AG10803 (cell line): Measurements from ENCODE around the gene TMEM250.
A peak's percentile ranks its signal among the peaks of the same experiment; 100 is the strongest.

Experiments used
- DNase-seq: peaks from one replicate; pipeline ENCODE4 v3.0.0; 2010; ENCODE audit warnings: low read depth
- H3K4me3 ChIP-seq: 2 replicates; pipeline ENCODE4 v1.5.1; 2011; ENCODE audit warnings: mild to moderate bottlenecking, low read length, control low read depth
- TF ChIP-seq, protein P1 (sequence below): conservative IDR thresholded peaks from 2 replicates; pipeline ENCODE4 v1.5.1; 2011; ENCODE audit warnings: mild to moderate bottlenecking, low read length, control low read depth, inconsistent platforms

TMEM250 gene

GRCh38 chr9:136120438-136120844 lies 1.8 kb upstream of the TMEM250 start:
- H3K4me3 ChIP-seq, result no peak overlapping the region
- no peak for DNase-seq
- TF ChIP-seq, protein P1, sequence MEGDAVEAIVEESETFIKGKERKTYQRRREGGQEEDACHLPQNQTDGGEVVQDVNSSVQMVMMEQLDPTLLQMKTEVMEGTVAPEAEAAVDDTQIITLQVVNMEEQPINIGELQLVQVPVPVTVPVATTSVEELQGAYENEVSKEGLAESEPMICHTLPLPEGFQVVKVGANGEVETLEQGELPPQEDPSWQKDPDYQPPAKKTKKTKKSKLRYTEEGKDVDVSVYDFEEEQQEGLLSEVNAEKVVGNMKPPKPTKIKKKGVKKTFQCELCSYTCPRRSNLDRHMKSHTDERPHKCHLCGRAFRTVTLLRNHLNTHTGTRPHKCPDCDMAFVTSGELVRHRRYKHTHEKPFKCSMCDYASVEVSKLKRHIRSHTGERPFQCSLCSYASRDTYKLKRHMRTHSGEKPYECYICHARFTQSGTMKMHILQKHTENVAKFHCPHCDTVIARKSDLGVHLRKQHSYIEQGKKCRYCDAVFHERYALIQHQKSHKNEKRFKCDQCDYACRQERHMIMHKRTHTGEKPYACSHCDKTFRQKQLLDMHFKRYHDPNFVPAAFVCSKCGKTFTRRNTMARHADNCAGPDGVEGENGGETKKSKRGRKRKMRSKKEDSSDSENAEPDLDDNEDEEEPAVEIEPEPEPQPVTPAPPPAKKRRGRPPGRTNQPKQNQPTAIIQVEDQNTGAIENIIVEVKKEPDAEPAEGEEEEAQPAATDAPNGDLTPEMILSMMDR, result no peak

DNA sequence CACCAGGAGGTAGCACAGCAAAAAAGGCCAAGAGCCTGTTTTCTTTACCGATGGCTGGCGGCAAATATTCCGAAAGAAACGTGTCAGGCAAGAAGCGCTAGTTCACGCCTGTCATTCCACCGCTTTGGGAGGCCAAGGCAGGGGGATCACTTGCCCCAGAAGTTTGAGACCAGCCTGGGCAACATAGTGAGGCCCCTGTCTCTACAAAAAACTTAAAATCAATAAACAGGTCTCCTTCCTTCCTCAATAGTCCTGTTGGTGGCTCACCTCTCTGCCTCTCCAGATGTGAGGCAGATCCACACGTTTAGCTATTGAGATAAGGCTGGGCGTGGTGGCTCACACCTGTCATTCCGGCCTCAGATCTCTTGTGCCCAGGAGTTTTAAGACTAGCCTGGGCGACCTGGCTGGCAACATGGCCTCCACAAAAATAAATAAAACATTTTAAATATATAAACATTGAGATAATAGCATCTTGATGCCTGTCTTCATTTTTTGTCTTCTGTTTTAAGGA lies 1.3 kb upstream of the TMEM250 start:
- no peak for DNase-seq
- TF ChIP-seq, protein P1, result 0 out of 2 replicates have a peak, but pooled peaks have one; percentile 12
- H3K4me3 ChIP-seq, result peak overlapping the region; percentile 68

- TF ChIP-seq, protein P1, result 0 out of 2 replicates have a peak, but pooled peaks have one; percentile 3
- H3K4me3 ChIP-seq, result peak overlapping the region; percentile 68
- peak; percentile 54 for DNase-seq
Measured at GRCh38 chr9:136119061-136119882, 597 bp upstream of the TMEM250 start.

GRCh38 chr9:136117916-136118319 lies 757 bp downstream of the TMEM250 start:
- TF ChIP-seq, protein P1, result no peak
- DNase-seq, result no peak
- peak overlapping the region; percentile 64 for H3K4me3 ChIP-seq

DNA sequence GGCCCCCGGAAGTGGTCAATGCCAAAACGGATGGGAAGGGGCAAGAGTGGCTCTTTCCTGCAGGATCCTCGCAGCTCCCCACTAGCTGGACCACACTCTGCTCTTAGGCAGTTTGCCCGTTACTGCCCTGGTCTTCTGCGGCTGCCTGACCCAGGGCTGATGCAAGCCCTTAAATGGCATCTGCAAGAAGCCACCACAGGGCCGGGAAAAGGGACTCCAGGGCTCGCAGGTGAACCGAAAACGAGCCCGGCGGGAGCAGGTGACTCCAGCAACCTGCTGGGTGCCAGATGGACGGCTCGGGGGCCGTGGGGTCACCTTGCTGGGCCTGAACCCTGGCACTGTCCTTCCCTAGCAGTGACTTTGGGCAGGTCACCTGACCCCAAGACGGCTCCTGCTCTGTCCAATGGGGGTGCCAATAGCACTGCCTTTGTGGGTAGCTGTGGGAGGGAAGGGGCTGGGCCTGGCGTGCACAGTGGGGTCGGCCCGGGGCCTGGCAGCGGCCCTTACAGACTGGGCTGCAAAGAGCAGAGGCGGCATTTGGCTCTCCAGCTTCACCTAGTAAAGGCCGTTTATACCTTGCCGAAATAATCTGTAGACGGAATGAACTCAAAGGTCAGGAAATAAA lies 1.3 kb downstream of the TMEM250 start:
- TF ChIP-seq, protein P1, result no peak
- DNase-seq, result peak; percentile 19
- peak overlapping the region; percentile 64 for H3K4me3 ChIP-seq

GRCh38 chr9:136116360-136117098 lies 2.1 kb downstream of the TMEM250 start:
- H3K4me3 ChIP-seq, result no peak overlapping the region; the same call in 1 of the 2 replicates
- DNase-seq, result no peak
- TF ChIP-seq, protein P1, result no peak
